Caco-2 (cell line): ENCODE results near the gene FBXL16. TPM values are rescaled to one million over a fixed set of nuclear protein-coding genes. Genes with fewer than 3 reads are reported as not detected.

Experiments used
- BruUV-seq: library from RNA; stranded (reverse); fragments of 400-500 nt; replicated peaks from 2 replicates; lab custom pipeline; 2021; lab: Mats Ljungman, UMichigan
- CTCF ChIA-PET: fragments of 300-600 bp; sonication (Branson Sonifier 250); formaldehyde crosslinking; loops from one replicate; lab custom pipeline; 2022; ENCODE audit warnings: antibody characterized with exemption; lab: Charles Lee
- POLR2A ChIA-PET: fragments of 300-600 bp; sonication (Branson Sonifier 250); formaldehyde crosslinking; loops from one replicate; lab custom pipeline; 2022; ENCODE audit warnings: antibody characterized with exemption; lab: Charles Lee
- DNase-seq, 2 experiments: peaks; one replicate each; pipeline versions ENCODE4 v3.0.0 to v3.0.0-alpha.2; 2020 to 2022
- H3K27me3 ChIP-seq: replicated peaks from 2 replicates; pipeline ENCODE4 v1.6.0; 2011; ENCODE audit warnings: low read length; ENCODE audit not compliant: control insufficient read depth, insufficient read depth
- H3K36me3 ChIP-seq: 2 replicates; pipeline ENCODE4 v1.5.1; 2011; ENCODE audit warnings: low read length; ENCODE audit not compliant: control insufficient read depth, insufficient read depth
- H3K4me1 ChIP-seq: fragments of 250-450 bp; sonication (Bioruptor Pico); 2 replicates; pipeline ENCODE4 v1.5.1; 2020; ENCODE audit warnings: mild to moderate bottlenecking
- H3K4me3 ChIP-seq: 2 replicates; pipeline ENCODE4 v1.5.1; 2011; ENCODE audit warnings: low read depth, mild to moderate bottlenecking, control low read depth, low read length
- H3K9me3 ChIP-seq: fragments of 250-450 bp; sonication (Bioruptor Pico); 2 replicates; pipeline ENCODE4 v1.5.1; 2020; ENCODE audit warnings: mild to moderate bottlenecking, moderate library complexity
- H3K27ac Mint-ChIP-seq: one replicate; pipeline ENCODE4 v1.8.0; 2022; ENCODE audit warnings: mixed read lengths; ENCODE audit not compliant: unreplicated experiment
- H3K27me3 Mint-ChIP-seq: one replicate; pipeline ENCODE4 v1.8.0; 2022; ENCODE audit warnings: mixed read lengths; ENCODE audit not compliant: insufficient read depth, unreplicated experiment
- H3K36me3 Mint-ChIP-seq: one replicate; pipeline ENCODE4 v1.8.0; 2022; ENCODE audit warnings: mild to moderate bottlenecking, mixed read lengths; ENCODE audit not compliant: insufficient read depth, unreplicated experiment
- H3K4me1 Mint-ChIP-seq: one replicate; pipeline ENCODE4 v1.8.0; 2022; ENCODE audit warnings: low read depth, mixed read lengths; ENCODE audit not compliant: unreplicated experiment
- H3K4me3 Mint-ChIP-seq: one replicate; pipeline ENCODE4 v1.8.0; 2022; ENCODE audit warnings: mild to moderate bottlenecking, moderate library complexity, mixed read lengths; ENCODE audit not compliant: unreplicated experiment
- H3K9me3 Mint-ChIP-seq: one replicate; pipeline ENCODE4 v1.8.0; 2022; ENCODE audit warnings: mixed read lengths; ENCODE audit not compliant: unreplicated experiment
- intact Hi-C: fragments of 100-400 bp; cut with micrococcal nuclease; formaldehyde crosslinking; loops from one replicate; pipeline ENCODE4 v1.10.0; 2022; ENCODE audit not compliant: unreplicated experiment
- total RNA-seq: library from RNA; stranded (reverse); gene quantifications from 2 replicates; pipeline ENCODE4 v1.2.3, GENCODE V29; 2022
- TF ChIP-seq, protein P1 (sequence below), 2 experiments: fragments of 200-600 bp in 1 of 2; IDR thresholded peaks; 1 replicate in 1 of 2; 2 replicates in 1 of 2; pipeline versions ENCODE4 v1.5.1 to v1.8.0; 2011 to 2022; ENCODE audit warnings: antibody characterized with exemption in 1 of 2, control low read depth in 1 of 2, inconsistent platforms in 1 of 2, low read depth in 1 of 2, low read length in 1 of 2, mild to moderate bottlenecking in 1 of 2, moderate library complexity in 1 of 2; ENCODE audit not compliant: insufficient read depth in 1 of 2, severe bottlenecking in 1 of 2, unreplicated experiment in 1 of 2

The FBXL16 gene
- total RNA-seq, 1 experiment from 2014 or later: 10.5 TPM

DNA sequence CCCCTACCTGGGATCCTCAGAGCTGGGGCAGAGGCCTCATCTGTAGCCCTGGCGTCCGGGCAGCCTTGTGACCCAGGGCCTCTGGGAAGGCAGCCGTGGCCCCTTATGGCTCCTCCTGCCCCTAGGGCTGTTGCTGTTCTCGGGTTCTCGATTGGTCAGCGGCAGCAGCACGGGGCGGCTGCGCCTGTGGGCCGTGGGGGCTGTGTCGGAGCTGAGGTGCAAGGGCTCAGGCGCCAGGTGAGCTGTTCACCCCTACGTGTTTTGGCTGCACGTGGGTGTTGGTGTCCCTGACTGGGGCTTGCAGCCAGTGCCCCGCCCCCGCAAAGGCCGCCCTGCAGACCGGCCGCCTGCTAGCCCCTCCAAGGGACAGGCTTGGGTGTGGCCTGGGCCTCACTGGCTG lies 43.5 kb downstream of the FBXL16 start:
- no TSS peak for BruUV-seq
- TF ChIP-seq, protein P1, sequence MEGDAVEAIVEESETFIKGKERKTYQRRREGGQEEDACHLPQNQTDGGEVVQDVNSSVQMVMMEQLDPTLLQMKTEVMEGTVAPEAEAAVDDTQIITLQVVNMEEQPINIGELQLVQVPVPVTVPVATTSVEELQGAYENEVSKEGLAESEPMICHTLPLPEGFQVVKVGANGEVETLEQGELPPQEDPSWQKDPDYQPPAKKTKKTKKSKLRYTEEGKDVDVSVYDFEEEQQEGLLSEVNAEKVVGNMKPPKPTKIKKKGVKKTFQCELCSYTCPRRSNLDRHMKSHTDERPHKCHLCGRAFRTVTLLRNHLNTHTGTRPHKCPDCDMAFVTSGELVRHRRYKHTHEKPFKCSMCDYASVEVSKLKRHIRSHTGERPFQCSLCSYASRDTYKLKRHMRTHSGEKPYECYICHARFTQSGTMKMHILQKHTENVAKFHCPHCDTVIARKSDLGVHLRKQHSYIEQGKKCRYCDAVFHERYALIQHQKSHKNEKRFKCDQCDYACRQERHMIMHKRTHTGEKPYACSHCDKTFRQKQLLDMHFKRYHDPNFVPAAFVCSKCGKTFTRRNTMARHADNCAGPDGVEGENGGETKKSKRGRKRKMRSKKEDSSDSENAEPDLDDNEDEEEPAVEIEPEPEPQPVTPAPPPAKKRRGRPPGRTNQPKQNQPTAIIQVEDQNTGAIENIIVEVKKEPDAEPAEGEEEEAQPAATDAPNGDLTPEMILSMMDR (IDR thresholded peaks at IDR 0.05; ENCODE audit: insufficient read depth in 1 of 2, low read depth in 1 of 2, low read length in 1 of 2, severe bottlenecking in 1 of 2, unreplicated experiment in 1 of 2): no peak
- H3K27me3 Mint-ChIP-seq: no peaks in the 10 kb centered on the region

GRCh38 chr16:661184-661821 lies 44.3 kb downstream of the FBXL16 start:
- no peaks in the 10 kb centered on the region for H3K4me1 Mint-ChIP-seq
- H3K4me3 Mint-ChIP-seq: no peak overlapping the region
- no peak for DNase-seq
- BruUV-seq: no TSS peak
- no peaks in the 10 kb centered on the region for H3K36me3 Mint-ChIP-seq
- Histone ChIP-seq H3K9me3 (no peaks in the 10 kb centered on the region), H3K36me3 (no peaks in the 10 kb centered on the region; the same call in 1 of the 2 replicates), H3K27me3 (no peaks in the 10 kb centered on the region), H3K4me3 (no peak overlapping the region), H3K4me1 (no peaks in the 10 kb centered on the region)
- no peak overlapping the region for H3K27ac Mint-ChIP-seq
- no peaks in the 10 kb centered on the region for H3K27me3 Mint-ChIP-seq
- intact Hi-C loops: no loop called here
- TF ChIP-seq, protein P1 (IDR thresholded peaks at IDR 0.05; ENCODE audit: insufficient read depth in 1 of 2, low read depth in 1 of 2, low read length in 1 of 2, severe bottlenecking in 1 of 2, unreplicated experiment in 1 of 2): no peak
- no peaks in the 10 kb centered on the region for H3K9me3 Mint-ChIP-seq
- POLR2A ChIA-PET: no interaction called here
- CTCF ChIA-PET: no interaction called here

More for the DNA sequence above, 43.5 kb downstream of the FBXL16 start:
- H3K4me1 Mint-ChIP-seq: no peaks in the 10 kb centered on the region
- Histone ChIP-seq H3K4me3 (no peak overlapping the region), H3K4me1 (no peaks in the 10 kb centered on the region), H3K36me3 (no peaks in the 10 kb centered on the region; the same call in 1 of the 2 replicates), H3K27me3 (no peaks in the 10 kb centered on the region), H3K9me3 (no peaks in the 10 kb centered on the region)
- H3K36me3 Mint-ChIP-seq: no peaks in the 10 kb centered on the region
- CTCF ChIA-PET: no interaction called here
- intact Hi-C loops: no loop called here
- no peak overlapping the region for H3K27ac Mint-ChIP-seq
- no peak for DNase-seq
- POLR2A ChIA-PET: no interaction called here
- H3K9me3 Mint-ChIP-seq: no peaks in the 10 kb centered on the region
- H3K4me3 Mint-ChIP-seq: no peak overlapping the region

DNA sequence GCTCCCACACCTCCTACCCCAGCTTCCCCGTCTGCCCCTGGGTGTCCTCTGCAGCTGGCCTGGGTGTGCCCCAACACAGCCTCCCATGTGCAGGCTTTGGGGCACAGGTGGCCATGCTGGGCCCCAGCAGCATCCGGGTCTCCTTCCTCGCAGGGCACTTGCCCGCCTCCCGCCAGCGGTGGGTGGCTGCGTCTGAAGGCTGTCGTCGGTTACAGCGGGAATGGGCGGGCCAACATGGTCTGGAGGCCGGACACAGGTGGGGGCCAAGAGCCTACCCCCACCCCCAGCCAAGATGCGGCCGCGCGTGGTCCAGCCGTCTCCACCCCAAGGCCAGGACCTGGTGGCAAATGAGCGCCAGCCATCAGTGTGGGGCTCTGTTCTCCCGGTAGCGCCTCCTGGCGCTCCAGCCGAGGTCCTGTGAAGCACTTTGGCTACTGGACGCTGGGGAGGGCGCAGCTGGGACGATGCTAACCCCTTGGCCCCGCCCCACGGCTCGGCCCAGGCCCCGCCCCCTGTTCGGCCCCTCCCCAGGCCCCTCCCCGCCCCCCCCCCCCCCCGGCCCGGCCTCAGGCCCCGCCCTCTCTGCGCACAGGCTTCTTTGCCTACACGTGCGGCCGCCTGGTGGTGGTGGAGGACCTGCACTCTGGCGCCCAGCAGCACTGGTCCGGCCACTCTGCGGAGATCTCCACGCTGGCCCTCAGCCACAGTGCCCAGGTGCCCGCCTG lies 45.0 kb downstream of the FBXL16 start:
- TF ChIP-seq, protein P1 (IDR thresholded peaks at IDR 0.05; ENCODE audit: insufficient read depth in 1 of 2, low read depth in 1 of 2, low read length in 1 of 2, severe bottlenecking in 1 of 2, unreplicated experiment in 1 of 2): no peak
- Mint-ChIP-seq H3K4me3 (no peak overlapping the region), H3K27ac (no peak overlapping the region), H3K27me3 (no peaks in the 10 kb centered on the region), H3K36me3 (no peaks in the 10 kb centered on the region), H3K9me3 (no peaks in the 10 kb centered on the region), H3K4me1 (no peaks in the 10 kb centered on the region)
- H3K36me3 ChIP-seq: no peaks in the 10 kb centered on the region; the same call in 1 of the 2 replicates
- intact Hi-C loops: no loop called here
- ChIA-PET POLR2A (no interaction called here), CTCF (no interaction called here)
- no TSS peak for BruUV-seq
- no peaks in the 10 kb centered on the region for H3K4me1 ChIP-seq
- no peaks in the 10 kb centered on the region for H3K27me3 ChIP-seq
- H3K4me3 ChIP-seq: no peak overlapping the region
- peak in 1 of 2 experiments; percentile 51 for DNase-seq
- no peaks in the 10 kb centered on the region for H3K9me3 ChIP-seq
